HG03520 (cell line): ENCODE results near the gene FAM9B.
"Not testable (repeated sequence)": the region's sequence is repeated elsewhere in the genome, so short reads cannot be mapped to it uniquely, and the experiment has no call there.

ENCODE experiments used
- ATAC-seq: cut with Tn5 transposase; IDR thresholded peaks from one replicate; pipeline ENCODE4 v1.9.1; 2021; ENCODE audit warnings: mild to moderate bottlenecking, moderate library complexity; ENCODE audit not compliant: unreplicated experiment

The FAM9B gene

GRCh38 chrX:9033989-9034388 lies at the start of gene FAM9B:
TSS of gene FAM9B (minus strand) at chrX:9034127. CDS start at chrX:9032986, 1,141 bp downstream.
- no peak for ATAC-seq

GRCh38 chrX:9081271-9081670 lies 47.3 kb upstream of the FAM9B start:
- ATAC-seq = no peak

- ATAC-seq = no peak
Observed at GRCh38 chrX:9074326-9074725, 40.4 kb upstream of the FAM9B start.

GRCh38 chrX:9072281-9072680 lies 38.4 kb upstream of the FAM9B start:
- no peak for ATAC-seq

GRCh38 chrX:9071031-9071650 lies 37.2 kb upstream of the FAM9B start:
- no peak for ATAC-seq

GRCh38 chrX:9069573-9069972 lies 35.6 kb upstream of the FAM9B start:
- no peak for ATAC-seq

GRCh38 chrX:9064694-9065093 lies 30.8 kb upstream of the FAM9B start:
- ATAC-seq = no peak

- no peak for ATAC-seq
Observed at GRCh38 chrX:9062641-9063040, 28.7 kb upstream of the FAM9B start.

- ATAC-seq = no peak
Observed at GRCh38 chrX:9055354-9055753, 21.4 kb upstream of the FAM9B start.

- no peak for ATAC-seq
Observed at GRCh38 chrX:9052081-9052480, 18.2 kb upstream of the FAM9B start.

- ATAC-seq = no peak
Observed at GRCh38 chrX:9050331-9050730, 16.4 kb upstream of the FAM9B start.

- no peak for ATAC-seq
Observed at GRCh38 chrX:9048801-9049200, 14.9 kb upstream of the FAM9B start.

- no peak for ATAC-seq
Observed at GRCh38 chrX:9038244-9038643, 4.3 kb upstream of the FAM9B start.

GRCh38 chrX:9037296-9037695 lies 3.4 kb upstream of the FAM9B start:
- ATAC-seq = no peak

GRCh38 chrX:9033586-9033985 lies 341 bp downstream of the FAM9B start:
- ATAC-seq = no peak

GRCh38 chrX:9033179-9033578 lies 748 bp downstream of the FAM9B start:
- no peak for ATAC-seq

GRCh38 chrX:9023293-9023692 lies 10.6 kb downstream of the FAM9B start:
- no peak for ATAC-seq

- ATAC-seq = no peak
Observed at GRCh38 chrX:9019151-9019550, 14.8 kb downstream of the FAM9B start.

GRCh38 chrX:9018332-9018731 lies 15.6 kb downstream of the FAM9B start:
- not testable (repeated sequence) for ATAC-seq

GRCh38 chrX:9003041-9003440 lies 30.9 kb downstream of the FAM9B start:
- no peak for ATAC-seq

GRCh38 chrX:8988446-8988845 lies 45.5 kb downstream of the FAM9B start:
- no peak for ATAC-seq

GRCh38 chrX:8987672-8988250 lies 46.2 kb downstream of the FAM9B start:
- ATAC-seq = no peak

GRCh38 chrX:8984231-8984630 lies 49.7 kb downstream of the FAM9B start:
- ATAC-seq = no peak
